ENCODE data around the gene COL16A1. TPM values are rescaled to one million over a fixed set of nuclear protein-coding genes. Genes with fewer than 3 reads are reported as not detected.

COL16A1 gene
- total RNA-seq, 6 experiments from 2014 or later: 74.1 to 100 (median 87.6) TPM

DNA sequence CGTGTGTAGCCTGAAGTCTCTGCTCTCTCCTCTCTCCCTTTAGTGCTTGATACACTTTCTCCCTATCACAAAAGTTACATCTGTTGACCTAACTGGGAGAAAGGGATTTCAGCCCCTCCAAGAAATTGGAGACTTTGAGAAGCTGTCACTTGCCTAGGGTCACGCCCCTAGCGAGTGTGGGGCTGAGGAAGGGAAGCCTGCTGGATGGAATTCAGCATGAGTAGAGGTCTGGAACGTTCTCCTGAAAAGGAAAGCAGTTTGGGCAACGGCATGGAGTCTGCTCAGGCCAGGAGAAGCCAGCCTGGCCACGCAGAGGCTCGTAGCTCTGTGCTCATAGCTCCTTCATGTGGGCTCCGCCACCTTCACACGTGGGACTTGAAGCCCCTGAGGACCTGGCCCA is 22.4 kb downstream of the COL16A1 start:
- no peak for DNase-seq
- Mint-ChIP-seq H3K27ac (no peak overlapping the region), H3K9me3 (no peaks in the 10 kb centered on the region), H3K36me3 (ENCODE audit: low read depth) (peaks cover 37% of the 10 kb centered on the region), H3K4me1 (ENCODE audit: low read depth) (peaks cover 2% of the 10 kb centered on the region; the same call in 1 of the 2 replicates), H3K4me3 (no peak overlapping the region), H3K27me3 (ENCODE audit: insufficient read depth) (peaks cover 2% of the 10 kb centered on the region)
- no peak for TF ChIP-seq CTCF (IDR thresholded peaks at IDR 0.05)

DNA sequence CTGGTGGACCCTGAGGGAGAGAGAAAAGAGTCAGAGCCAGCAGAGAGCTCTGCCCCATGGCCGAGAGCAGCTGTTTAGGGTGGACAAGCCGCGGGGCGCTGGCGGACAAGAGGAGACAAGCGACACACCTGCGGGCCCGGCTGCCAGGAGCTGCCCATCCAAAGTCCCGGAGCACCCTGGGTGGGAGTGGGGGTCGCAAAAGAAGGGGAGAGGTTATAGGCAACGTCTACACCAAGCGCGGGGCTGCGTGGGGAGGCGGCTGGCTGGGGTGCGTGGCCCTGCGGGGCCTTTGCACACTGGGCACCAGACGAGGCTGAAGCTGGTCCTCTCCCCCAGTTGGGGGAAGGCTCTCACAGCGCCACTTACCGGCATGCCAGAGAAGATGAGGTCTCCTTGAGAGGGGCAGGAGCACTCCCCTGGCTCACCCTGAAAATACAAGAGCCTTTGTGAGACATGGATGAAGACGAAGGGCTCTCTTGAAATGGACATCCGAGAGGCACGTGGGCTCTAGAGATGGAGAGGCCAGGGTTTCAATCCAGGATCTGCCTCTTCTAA is 24.1 kb downstream of the COL16A1 start:
- H3K27ac Mint-ChIP-seq: no peak overlapping the region
- no peak for TF ChIP-seq CTCF (IDR thresholded peaks at IDR 0.05)
- no peak overlapping the region for H3K4me3 Mint-ChIP-seq
- H3K27me3 Mint-ChIP-seq (ENCODE audit: insufficient read depth): peaks cover 4% of the 10 kb centered on the region
- H3K9me3 Mint-ChIP-seq: no peaks in the 10 kb centered on the region
- peaks cover 10% of the 10 kb centered on the region for H3K4me1 Mint-ChIP-seq (ENCODE audit: low read depth)
- no peak for DNase-seq
- peaks cover 25% of the 10 kb centered on the region for H3K36me3 Mint-ChIP-seq (ENCODE audit: low read depth)

GRCh38 chr1:31679091-31679490 is 24.7 kb downstream of the COL16A1 start:
- H3K4me3 Mint-ChIP-seq: no peak overlapping the region
- no peak for TF ChIP-seq CTCF (IDR thresholded peaks at IDR 0.05)
- H3K27me3 Mint-ChIP-seq (ENCODE audit: insufficient read depth): peaks cover 4% of the 10 kb centered on the region
- H3K27ac Mint-ChIP-seq: no peak overlapping the region
- H3K9me3 Mint-ChIP-seq: no peaks in the 10 kb centered on the region
- no peak for DNase-seq
- H3K4me1 Mint-ChIP-seq (ENCODE audit: low read depth): peaks cover 16% of the 10 kb centered on the region
- H3K36me3 Mint-ChIP-seq (ENCODE audit: low read depth): peaks cover 22% of the 10 kb centered on the region; the same call in 1 of the 2 replicates

DNA sequence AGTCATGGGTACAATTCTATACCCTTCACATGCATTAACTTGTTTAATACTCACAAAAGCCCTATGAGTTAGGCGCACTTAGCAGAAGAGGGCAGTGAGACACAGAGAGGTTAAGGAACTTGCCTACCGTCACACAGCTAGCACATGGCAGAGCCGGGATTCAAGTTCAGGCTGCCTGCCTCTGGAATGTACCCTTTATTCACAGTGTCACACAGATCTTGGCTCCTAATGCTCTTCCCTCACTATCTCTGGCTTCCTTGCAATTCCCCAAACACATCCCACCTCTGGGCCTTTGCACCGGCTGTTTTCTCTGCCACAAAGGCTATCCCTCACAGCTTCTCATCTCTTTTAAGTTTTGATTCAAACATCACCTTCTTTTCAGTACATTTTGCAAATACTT is 25.1 kb downstream of the COL16A1 start:
- DNase-seq: no peak
- Mint-ChIP-seq H3K4me1 (ENCODE audit: low read depth) (peaks cover 16% of the 10 kb centered on the region), H3K36me3 (ENCODE audit: low read depth) (peaks cover 25% of the 10 kb centered on the region; the same call in 1 of the 2 replicates), H3K9me3 (no peaks in the 10 kb centered on the region), H3K4me3 (no peak overlapping the region), H3K27me3 (ENCODE audit: insufficient read depth) (peaks cover 4% of the 10 kb centered on the region), H3K27ac (no peak overlapping the region)
- no peak for TF ChIP-seq CTCF (IDR thresholded peaks at IDR 0.05)

DNA sequence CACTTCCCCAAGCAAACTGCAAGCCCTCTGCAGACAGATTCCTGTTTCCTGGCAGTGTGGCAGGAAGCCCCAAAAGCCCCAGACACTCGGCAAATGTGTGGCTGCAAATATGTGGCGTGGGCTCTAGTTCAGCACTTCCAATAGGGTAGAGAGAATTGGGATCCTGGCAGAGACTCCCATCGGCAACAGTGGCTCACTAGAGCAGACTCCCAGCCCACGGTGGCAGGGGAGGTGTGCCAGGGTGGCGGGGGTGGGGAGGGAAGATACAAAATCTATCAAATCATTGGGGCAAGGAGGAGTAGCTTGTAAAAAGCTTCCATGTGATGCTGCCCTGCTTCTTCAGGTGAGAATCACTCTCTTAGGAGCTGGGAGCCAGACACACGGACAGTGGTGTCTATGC is 25.9 kb downstream of the COL16A1 start:
- no peaks in the 10 kb centered on the region for H3K9me3 Mint-ChIP-seq
- DNase-seq: no peak
- peaks cover 4% of the 10 kb centered on the region for H3K27me3 Mint-ChIP-seq (ENCODE audit: insufficient read depth)
- TF ChIP-seq CTCF (IDR thresholded peaks at IDR 0.05): no peak
- H3K4me3 Mint-ChIP-seq: no peak overlapping the region
- peaks cover 16% of the 10 kb centered on the region for H3K4me1 Mint-ChIP-seq (ENCODE audit: low read depth)
- no peak overlapping the region for H3K27ac Mint-ChIP-seq
- peaks cover 29% of the 10 kb centered on the region; the same call in 1 of the 2 replicates for H3K36me3 Mint-ChIP-seq (ENCODE audit: low read depth)
